GM19452 (cell line): ENCODE data around the gene METTL1.
"Not testable (repeated sequence)": the region's sequence is repeated elsewhere in the genome, so short reads cannot be mapped to it uniquely, and the experiment has no call there.

Experiments
- ATAC-seq: cut with Tn5 transposase; IDR thresholded peaks from one replicate; pipeline ENCODE4 v1.9.1; 2021; ENCODE audit not compliant: unreplicated experiment

METTL1 gene

GRCh38 chr12:57724936-57725740 lies 46.8 kb downstream of the METTL1 start:
- ATAC-seq: no peak

- no peak for ATAC-seq
Measured at GRCh38 chr12:57724003-57724935, 47.6 kb downstream of the METTL1 start.

- ATAC-seq: no peak
Measured at GRCh38 chr12:57723630-57723962, 48.3 kb downstream of the METTL1 start.

- no peak for ATAC-seq
Measured at GRCh38 chr12:57722716-57723629, 48.9 kb downstream of the METTL1 start.

- not testable (repeated sequence) for ATAC-seq
Measured at GRCh38 chr12:57721846-57722608, 49.9 kb downstream of the METTL1 start.

- ATAC-seq: no peak
Measured at GRCh38 chr12:57720606-57721595, 51.0 kb downstream of the METTL1 start.

- no peak for ATAC-seq
Measured at GRCh38 chr12:57719777-57720605, 51.9 kb downstream of the METTL1 start.

GRCh38 chr12:57718641-57719528 lies 53.0 kb downstream of the METTL1 start:
- no peak for ATAC-seq
